ENCODE data around the gene RIT2. TPM values are rescaled to one million over a fixed set of nuclear protein-coding genes. Genes with fewer than 3 reads are reported as not detected.

The RIT2 gene
- total RNA-seq, 1 experiment from 2014 or later = not detected

DNA sequence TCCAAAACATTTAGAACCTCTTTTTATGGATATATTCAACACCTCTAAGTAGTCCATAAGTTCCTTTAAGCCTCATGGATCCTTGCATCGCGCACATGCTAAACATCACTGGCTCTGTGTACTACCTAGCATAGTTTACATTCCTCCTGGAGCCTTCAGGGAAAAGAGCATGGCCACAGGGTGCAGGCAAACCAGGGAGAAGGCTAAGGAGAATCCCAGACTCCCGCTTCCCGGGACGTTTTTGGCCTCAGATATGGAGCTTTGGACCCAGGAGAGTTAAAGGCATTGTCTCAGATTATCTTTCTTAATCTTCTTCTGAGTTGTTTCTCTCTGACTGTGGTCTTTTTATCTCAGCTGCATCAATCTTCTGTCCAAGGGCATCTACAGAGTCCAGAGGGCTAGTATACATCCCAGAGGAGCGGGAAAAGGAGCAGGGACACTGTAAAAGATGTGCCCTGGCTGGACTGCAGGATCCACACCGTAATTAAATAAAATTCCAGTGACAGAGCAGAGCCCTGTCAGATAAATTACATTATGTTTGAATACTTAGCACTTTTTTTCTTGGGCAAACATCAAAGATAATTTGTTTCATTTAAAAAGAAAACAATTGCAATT, 36.9 kb downstream of the RIT2 start:
- Mint-ChIP-seq H3K27ac (ENCODE audit: low read depth, unreplicated experiment) (no peak overlapping the region), H3K27me3 (ENCODE audit: insufficient read depth, unreplicated experiment) (no peaks in the 10 kb centered on the region), H3K4me3 (ENCODE audit: unreplicated experiment) (no peak overlapping the region), H3K4me1 (ENCODE audit: insufficient read depth, unreplicated experiment) (no peaks in the 10 kb centered on the region), H3K36me3 (ENCODE audit: insufficient read depth, unreplicated experiment) (no peaks in the 10 kb centered on the region), H3K9me3 (ENCODE audit: unreplicated experiment) (no peaks in the 10 kb centered on the region)
- ChIA-PET POLR2A (no interaction called here), CTCF (interaction anchor here (0.7 to 1.1 kb wide), 2 partner anchors 316 to 964 kb away, joined by 3 read pairs; no protein-coding TSS in a partner anchor)
- no TSS peak for BruUV-seq (replicated peaks)
- DNase-seq (ENCODE audit: unreplicated experiment) = no peak
- TF ChIP-seq, protein P1, sequence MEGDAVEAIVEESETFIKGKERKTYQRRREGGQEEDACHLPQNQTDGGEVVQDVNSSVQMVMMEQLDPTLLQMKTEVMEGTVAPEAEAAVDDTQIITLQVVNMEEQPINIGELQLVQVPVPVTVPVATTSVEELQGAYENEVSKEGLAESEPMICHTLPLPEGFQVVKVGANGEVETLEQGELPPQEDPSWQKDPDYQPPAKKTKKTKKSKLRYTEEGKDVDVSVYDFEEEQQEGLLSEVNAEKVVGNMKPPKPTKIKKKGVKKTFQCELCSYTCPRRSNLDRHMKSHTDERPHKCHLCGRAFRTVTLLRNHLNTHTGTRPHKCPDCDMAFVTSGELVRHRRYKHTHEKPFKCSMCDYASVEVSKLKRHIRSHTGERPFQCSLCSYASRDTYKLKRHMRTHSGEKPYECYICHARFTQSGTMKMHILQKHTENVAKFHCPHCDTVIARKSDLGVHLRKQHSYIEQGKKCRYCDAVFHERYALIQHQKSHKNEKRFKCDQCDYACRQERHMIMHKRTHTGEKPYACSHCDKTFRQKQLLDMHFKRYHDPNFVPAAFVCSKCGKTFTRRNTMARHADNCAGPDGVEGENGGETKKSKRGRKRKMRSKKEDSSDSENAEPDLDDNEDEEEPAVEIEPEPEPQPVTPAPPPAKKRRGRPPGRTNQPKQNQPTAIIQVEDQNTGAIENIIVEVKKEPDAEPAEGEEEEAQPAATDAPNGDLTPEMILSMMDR (IDR thresholded peaks at IDR 0.05; ENCODE audit: unreplicated experiment) = no peak
- intact Hi-C loops (cut with micrococcal nuclease) = no loop called here

DNA sequence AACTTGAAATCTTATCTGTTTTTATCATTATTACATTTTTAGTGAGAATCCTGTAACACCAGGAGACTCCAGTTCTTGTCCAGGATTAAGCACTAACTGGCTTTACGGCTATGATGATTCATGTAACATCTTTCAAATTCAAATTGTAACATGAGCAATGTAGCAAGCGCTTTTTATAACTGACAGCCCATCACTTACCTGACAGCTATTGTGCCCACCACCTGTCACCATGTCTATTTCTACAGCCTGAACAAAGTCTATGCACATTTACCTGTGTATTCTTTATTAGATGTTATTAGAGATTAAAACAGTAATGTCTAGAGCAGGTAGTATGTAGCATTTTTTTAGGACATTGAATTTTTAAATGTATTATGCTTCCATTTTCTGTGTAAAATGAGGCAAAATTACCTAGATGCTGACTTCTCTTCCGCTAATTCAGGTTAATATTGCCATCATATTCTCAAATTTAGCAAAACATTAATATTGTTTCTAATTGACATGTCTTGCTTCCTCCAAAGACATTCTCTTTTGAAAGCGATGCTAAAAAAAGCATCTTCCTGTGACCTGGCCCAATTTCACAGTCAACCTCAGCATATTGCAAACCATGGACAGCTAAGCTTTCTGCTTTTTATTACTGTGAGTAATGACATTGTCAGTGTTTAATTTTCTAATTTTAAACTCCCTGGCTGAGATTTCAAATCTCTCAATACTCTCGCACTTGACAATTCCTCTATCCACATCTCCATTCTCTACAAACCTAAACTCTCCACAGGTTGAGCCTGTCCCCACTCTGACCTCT, 37.8 kb downstream of the RIT2 start:
- DNase-seq (ENCODE audit: unreplicated experiment) = no peak
- H3K4me1 Mint-ChIP-seq (ENCODE audit: insufficient read depth, unreplicated experiment) = no peaks in the 10 kb centered on the region
- ChIA-PET CTCF (interaction anchor here (1.1 kb wide), 1 partner anchor 963 kb away, joined by 3 read pairs; no protein-coding TSS in a partner anchor), POLR2A (no interaction called here)
- no peaks in the 10 kb centered on the region for H3K36me3 Mint-ChIP-seq (ENCODE audit: insufficient read depth, unreplicated experiment)
- no peaks in the 10 kb centered on the region for H3K9me3 Mint-ChIP-seq (ENCODE audit: unreplicated experiment)
- no TSS peak for BruUV-seq (replicated peaks)
- no peaks in the 10 kb centered on the region for H3K27me3 Mint-ChIP-seq (ENCODE audit: insufficient read depth, unreplicated experiment)
- intact Hi-C loops (cut with micrococcal nuclease) = no loop called here
- H3K27ac Mint-ChIP-seq (ENCODE audit: low read depth, unreplicated experiment) = no peak overlapping the region
- TF ChIP-seq, protein P1 (IDR thresholded peaks at IDR 0.05; ENCODE audit: unreplicated experiment) = no peak
- no peak overlapping the region for H3K4me3 Mint-ChIP-seq (ENCODE audit: unreplicated experiment)

DNA sequence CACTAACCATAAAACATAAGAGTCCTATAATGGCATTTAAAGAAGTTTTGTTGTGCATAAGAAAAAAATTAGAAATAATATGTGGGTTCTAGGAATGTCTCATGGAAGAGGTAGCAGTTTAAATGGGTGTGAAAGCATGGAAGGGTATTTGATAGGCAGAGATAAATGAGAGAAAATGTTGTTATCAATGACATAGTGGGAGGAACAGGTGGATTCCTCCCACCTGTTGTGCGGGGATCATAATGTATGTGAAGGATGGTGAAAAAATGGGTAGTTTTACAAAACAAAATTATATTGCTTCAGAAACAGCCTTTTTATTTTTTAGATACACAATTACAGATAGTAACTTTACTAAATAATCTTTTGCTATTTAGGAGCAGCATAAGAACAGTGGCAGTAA, 41.7 kb downstream of the RIT2 start:
- TF ChIP-seq, protein P1 (IDR thresholded peaks at IDR 0.05; ENCODE audit: unreplicated experiment) = no peak
- Mint-ChIP-seq H3K27me3 (ENCODE audit: insufficient read depth, unreplicated experiment) (no peaks in the 10 kb centered on the region), H3K36me3 (ENCODE audit: insufficient read depth, unreplicated experiment) (no peaks in the 10 kb centered on the region), H3K9me3 (ENCODE audit: unreplicated experiment) (no peaks in the 10 kb centered on the region), H3K27ac (ENCODE audit: low read depth, unreplicated experiment) (no peak overlapping the region), H3K4me1 (ENCODE audit: insufficient read depth, unreplicated experiment) (no peaks in the 10 kb centered on the region), H3K4me3 (ENCODE audit: unreplicated experiment) (no peak overlapping the region)
- intact Hi-C loops (cut with micrococcal nuclease) = no loop called here
- no peak for DNase-seq (ENCODE audit: unreplicated experiment)
- POLR2A ChIA-PET = no interaction called here
- CTCF ChIA-PET = no interaction called here
- BruUV-seq (replicated peaks) = no TSS peak

- H3K9me3 Mint-ChIP-seq (ENCODE audit: unreplicated experiment) = no peaks in the 10 kb centered on the region
- no TSS peak for BruUV-seq (replicated peaks)
Measured at GRCh38 chr18:43068781-43069180, 46.7 kb downstream of the RIT2 start.

More at GRCh38 chr18:43068781-43069180, 46.7 kb downstream of the RIT2 start:
- intact Hi-C loops (cut with micrococcal nuclease) = no loop called here
- H3K4me3 Mint-ChIP-seq (ENCODE audit: unreplicated experiment) = no peak overlapping the region
- no peaks in the 10 kb centered on the region for H3K4me1 Mint-ChIP-seq (ENCODE audit: insufficient read depth, unreplicated experiment)
- CTCF ChIA-PET = interaction anchor here (1.6 kb wide), 1 partner anchor 11 kb away, joined by 3 read pairs; no protein-coding TSS in a partner anchor
- TF ChIP-seq, protein P1 (IDR thresholded peaks at IDR 0.05; ENCODE audit: unreplicated experiment) = no peak
- POLR2A ChIA-PET = no interaction called here
- H3K27me3 Mint-ChIP-seq (ENCODE audit: insufficient read depth, unreplicated experiment) = no peaks in the 10 kb centered on the region
- H3K36me3 Mint-ChIP-seq (ENCODE audit: insufficient read depth, unreplicated experiment) = no peaks in the 10 kb centered on the region
- H3K27ac Mint-ChIP-seq (ENCODE audit: low read depth, unreplicated experiment) = no peak overlapping the region
- DNase-seq (ENCODE audit: unreplicated experiment) = no peak
